GM18505 (cell line): Measurements from ENCODE around the gene P2RY12.
A peak's percentile ranks its signal among the peaks of the same experiment; 100 is the strongest.

Experiments used
- ATAC-seq: cut with Tn5 transposase; IDR thresholded peaks from one replicate; pipeline ENCODE4 v1.9.1; 2021; ENCODE audit not compliant: unreplicated experiment
- POLR2A ChIP-seq: IDR thresholded peaks from 4 replicates; pipeline ENCODE4 v1.6.1; 2011; ENCODE audit warnings: borderline replicate concordance; ENCODE audit not compliant: insufficient read depth, insufficient read length; ENCODE audit errors: extremely low read depth

Gene P2RY12

DNA sequence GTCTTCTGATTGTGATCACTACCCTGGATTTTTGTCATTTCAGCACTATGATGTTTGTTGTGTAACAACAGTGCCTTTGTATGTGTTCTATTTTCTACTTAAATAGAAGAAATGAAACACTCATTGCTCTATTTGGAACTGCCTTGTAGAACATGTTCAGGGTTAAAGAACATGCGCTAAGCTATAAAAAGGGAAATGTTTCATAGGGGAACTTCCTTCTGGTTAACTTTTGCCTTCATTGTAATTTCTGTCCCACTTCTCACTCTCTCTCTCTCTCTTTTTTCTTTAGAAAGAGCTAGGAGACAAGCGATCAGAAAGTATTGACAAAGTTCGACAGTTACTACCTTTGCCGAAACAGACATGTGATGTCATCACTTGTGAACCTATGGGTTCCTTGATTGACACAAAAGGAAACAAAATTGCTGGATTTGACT lies at the start of gene P2RY12:
P2RY12 (minus strand) TSS at position 13 of the 434 bp plus-strand sequence. CDS start 45,908 bp downstream, outside the sequence.
- ATAC-seq, result peak; percentile 42
- TF ChIP-seq POLR2A, result no peak

DNA sequence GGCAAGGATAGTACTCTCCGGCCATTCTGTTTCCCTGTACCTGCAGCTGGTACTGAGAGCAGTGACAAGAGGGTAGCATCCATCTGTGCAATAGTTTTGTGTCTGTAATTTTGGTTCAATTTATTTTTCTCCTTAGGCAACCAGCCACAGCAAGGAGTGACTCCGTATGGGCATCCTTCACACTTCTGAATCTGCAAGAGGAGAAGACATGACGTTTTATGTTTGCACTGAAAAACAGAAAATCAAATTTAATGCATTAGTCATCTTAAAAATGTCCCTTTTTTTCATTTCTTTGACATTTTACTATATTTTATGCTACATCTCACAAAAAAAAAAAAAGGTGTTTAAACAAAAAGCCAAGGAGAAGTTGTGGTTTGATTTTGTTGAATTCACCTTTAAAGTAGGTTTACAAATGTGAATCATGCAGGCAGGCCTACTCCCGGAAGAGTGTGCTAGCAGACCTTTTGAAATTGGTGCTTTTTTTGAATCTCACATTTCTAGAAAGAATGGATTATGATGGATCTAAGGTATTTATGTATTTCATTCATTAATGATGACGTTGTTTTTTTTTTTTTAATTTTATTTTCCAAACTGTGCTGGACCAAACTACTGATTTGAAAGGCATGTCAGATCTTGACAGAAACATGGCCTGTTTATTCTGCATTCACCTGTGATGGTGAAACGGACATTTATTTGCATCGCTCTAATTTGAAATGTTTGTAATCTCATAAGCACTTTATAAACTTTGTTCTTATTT lies 48.2 kb upstream of the P2RY12 start:
- no peak for ATAC-seq
- no peak for TF ChIP-seq POLR2A

DNA sequence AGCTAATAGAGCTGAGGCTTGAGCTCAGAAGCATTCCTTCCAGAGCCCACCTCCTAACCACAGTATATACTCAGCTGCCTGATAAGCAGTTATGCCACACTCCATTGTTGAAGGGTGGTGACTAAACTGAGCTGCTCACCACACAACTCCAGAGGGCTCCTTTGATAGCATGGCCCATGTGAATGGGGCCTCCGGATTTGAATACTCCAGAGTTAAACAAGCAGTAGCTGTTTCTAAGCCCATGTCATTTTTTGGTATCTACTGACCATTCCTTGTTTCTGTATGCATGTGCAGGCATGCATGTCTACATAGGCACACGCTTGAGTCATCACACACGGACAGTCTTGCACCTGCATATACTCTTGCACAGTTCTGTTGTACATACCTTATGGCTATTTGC lies 47.4 kb upstream of the P2RY12 start:
- TF ChIP-seq POLR2A, result no peak

DNA sequence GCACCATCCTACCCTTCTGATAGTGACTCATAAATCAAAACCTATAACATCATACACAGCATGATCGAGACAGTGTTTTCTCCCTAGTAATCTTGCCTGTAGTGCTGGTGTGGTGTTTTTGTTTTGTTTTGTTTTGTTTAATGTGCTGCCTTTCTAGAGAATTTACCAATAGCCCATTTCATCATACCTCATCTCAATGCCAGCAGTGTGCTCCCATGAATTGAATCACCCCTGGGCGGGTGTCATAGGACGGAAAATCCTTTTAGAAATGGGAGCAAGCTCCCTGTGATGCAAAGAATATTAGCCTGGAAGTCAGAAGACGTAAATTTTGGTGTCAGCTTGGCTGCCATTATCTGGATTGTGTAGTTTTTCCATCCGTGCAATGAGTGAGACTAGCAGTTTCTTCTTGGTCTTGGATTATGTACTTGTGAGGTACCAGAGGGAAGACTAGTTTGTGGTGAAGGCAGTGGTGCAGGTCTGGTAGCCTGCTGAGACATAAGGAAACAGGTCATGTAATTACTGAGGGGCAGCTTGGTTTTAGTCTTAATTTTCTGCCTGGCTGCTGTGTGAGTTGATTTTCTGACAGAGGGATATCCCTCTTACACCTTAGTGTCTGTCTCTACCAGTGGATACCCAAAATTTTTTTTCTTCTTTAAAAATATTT lies 46.4 kb upstream of the P2RY12 start:
- no peak for ATAC-seq
- no peak for TF ChIP-seq POLR2A

More for the DNA sequence above, 47.4 kb upstream of the P2RY12 start:
- no peak for ATAC-seq

DNA sequence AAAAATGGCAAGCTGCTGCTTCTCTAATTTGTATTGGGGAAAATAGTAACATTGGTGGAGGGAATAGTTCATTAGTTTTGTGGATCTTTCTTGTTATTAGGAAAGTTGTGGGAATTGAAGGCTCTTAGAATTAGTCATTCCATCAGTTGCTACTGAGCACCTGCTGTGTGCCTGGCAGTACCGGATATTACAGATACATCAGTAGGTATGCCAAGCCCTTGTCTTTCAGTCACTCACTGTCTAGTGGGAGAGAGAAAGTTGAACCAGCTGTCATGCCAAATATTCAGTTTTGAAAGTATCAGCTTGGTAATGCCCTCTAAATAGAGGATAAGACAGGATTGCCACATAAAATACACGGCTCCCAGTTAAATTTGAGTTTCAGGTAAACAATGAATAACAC lies 43.8 kb upstream of the P2RY12 start:
- TF ChIP-seq POLR2A, result no peak
- no peak for ATAC-seq

DNA sequence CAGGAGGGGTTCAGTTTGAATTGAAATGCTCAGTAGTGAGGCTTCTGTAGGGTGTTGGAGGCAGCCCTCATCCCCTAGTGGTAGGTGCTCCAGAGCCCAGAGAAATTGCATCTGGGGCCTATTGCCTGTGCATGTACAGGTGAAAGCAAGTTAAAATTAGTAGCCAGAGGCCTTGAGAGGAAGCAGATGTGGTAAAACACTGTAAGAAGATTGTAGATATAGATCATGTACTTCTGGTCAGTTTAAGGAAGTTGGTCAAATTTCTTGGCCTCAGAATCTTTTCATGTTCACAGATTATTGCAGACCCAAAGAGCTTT lies 41.7 kb upstream of the P2RY12 start:
- peak; percentile 90 for ATAC-seq
- TF ChIP-seq POLR2A, result no peak

DNA sequence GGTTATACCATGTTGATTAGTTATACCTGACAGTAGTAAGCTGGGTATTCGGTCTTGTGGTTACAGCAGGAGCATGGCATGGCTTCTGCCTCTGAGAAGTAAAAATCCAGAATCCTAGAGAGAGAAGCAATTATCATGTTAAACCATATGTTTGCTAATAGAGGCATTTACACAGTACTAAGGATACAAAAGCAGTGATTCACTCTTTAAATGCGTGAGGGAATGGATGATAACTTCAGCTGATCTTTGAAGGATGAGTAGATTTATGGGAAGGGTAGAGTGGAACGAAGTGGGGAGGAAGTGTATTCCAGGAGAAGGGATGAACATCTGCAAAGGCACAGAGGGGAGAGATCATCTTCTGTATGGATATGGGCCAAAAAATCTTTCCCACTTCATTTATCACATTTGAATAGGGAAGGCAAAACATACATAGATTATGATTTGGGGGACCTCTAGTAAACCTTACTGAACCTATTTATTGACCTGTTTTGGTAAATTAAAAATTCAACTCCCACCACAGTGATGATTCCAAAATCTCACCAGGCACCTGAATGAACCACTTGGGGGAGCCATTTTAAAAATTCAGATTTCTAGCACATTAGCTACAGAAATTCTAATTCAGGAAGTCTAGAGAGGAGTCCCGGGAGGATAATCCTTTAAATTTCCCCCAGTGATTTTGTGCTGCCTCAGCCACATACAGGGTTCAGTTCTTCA lies 41.2 kb upstream of the P2RY12 start:
- TF ChIP-seq POLR2A, result no peak
- peak; percentile 39 for ATAC-seq

DNA sequence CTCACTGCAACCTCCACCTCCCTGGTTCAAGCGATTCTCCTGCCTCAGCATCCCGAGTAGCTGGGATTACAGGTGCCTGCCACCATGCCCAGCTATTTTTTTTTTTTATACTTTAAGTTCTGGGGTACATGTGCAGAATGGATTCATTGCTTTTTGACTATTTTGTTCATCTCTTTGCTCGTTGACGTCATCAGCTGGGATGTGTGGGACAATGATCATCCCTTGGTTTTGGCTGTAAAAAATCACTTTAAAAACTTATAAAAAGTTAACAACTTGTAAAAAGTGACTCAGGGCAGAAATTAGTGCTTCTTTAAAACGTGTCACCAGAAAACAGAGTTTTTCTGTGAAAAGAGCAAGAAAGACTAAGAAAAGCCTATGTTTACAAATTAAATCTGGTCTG lies 38.5 kb upstream of the P2RY12 start:
- no peak for ATAC-seq
- TF ChIP-seq POLR2A, result no peak

DNA sequence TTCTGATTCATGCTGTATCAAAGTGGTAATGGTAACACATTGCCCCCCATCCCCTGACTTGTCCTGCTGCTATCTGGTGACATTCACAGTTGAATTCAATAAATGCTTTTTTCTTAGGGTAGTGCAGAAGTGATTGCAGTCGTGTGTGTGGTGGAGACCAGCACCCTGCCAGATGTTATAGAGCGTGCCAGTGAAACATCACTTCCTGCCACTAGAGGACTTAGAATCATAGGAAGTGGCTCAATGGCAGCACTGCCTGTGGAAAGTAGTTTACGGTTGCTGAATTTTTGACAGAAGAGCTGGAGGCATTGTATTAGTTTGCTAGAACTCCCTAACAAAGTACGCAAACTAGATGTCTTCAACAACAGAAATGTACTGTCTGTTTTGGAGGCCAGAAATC lies 37.4 kb upstream of the P2RY12 start:
- no peak for ATAC-seq
- no peak for TF ChIP-seq POLR2A

DNA sequence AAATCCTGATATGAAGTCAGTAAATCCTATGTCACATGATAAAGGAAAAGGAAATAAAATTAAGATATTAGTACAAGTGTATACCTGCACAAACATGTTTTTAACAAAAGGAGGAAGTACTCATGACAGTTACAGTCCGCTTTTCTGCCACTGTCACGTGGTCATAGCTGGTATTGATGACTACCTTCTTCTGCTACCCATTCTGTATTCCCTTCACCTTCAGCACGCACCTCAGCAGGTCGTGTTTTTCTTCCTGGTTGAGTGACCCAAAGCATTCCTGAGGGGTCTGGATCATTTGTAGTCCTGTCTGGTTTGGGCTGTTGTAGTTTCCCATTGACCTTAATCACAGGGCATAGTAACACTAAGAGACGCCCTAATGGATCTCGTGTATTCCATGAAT lies 35.3 kb upstream of the P2RY12 start:
- TF ChIP-seq POLR2A, result no peak
- ATAC-seq, result no peak

DNA sequence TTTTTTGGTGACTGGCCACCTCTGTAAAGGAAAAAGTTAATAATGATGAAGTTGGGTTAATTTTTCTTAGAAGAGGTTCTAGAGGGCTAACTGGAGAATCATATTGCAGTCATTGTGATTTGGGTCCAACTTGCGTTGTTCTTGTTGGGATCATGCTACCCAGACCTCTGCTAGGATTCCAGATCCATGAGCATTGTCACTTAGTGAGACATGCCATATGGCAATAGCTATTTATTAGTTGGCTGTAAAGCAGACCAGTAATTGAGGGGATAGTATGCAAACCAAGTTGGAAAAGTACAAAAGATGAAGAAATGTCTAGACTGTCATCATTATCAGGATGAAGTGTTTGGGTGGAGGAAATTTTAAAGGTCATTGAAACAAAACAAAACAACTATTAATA lies 30.7 kb upstream of the P2RY12 start:
- TF ChIP-seq POLR2A, result no peak
- no peak for ATAC-seq

DNA sequence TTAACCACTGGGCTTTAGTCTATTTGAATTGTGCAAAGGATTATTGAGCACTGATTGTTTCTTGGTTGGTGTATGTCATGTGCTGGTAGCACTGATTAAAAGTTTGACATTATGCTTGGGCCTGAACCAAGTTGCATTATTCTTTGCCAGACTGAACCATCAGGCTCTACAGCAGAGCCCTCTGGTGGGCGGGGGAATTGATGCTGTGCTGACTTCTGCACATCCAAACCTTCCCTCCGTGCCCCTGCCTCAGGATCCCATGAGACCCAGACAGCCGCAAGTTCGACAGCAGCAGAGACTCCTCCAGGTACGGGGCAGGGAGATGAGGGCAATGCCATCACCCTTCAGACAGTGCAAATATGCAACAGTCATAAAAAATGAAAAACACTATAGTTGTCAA lies 28.4 kb upstream of the P2RY12 start:
- no peak for ATAC-seq
- TF ChIP-seq POLR2A, result no peak

DNA sequence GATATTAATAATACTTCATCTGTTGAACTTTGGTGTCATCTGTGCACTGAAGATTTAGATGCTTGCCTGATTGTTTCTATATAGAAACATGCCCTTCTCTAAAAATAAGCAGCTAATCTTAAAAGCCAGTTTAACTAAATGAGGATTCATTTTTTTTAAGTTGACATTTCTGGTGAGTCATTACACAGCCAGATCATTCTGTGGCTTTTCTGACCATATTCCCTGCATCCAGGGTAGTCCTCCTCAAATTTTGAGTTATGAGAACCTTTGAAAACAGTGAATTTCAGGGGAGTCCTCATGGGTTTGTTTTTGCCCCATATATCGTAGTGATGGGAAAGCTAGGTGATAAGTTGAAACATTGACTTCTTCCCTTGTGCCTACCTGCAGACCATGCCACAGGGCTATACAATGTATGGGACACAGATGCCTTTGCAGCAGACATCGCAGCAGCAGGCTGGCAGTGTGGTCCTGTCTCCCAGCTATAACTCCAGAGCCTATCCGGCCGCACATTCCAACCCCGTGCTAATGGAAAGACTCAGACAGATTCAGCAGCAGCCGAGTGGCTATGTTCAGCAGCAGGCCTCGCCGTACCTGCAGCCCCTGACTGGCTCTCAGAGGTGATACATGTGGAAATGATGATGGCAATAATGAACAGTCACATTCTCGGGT lies 26.5 kb upstream of the P2RY12 start:
- TF ChIP-seq POLR2A, result no peak
- no peak for ATAC-seq
